HepG2 (cell line): Measurements from ENCODE around the gene ARMC2. TPM values are rescaled to one million over a fixed set of nuclear protein-coding genes. Genes with fewer than 3 reads are reported as not detected.

ENCODE experiments used
- CBFB ChIP-seq: sonication (generic); formaldehyde crosslinking; IDR thresholded peaks from 2 replicates; pipeline ENCODE4 v1.4.0; 2020; ENCODE audit warnings: missing genetic modification reagents
- CBX5 ChIP-seq: sonication (generic); formaldehyde crosslinking; IDR thresholded peaks from 2 replicates; pipeline ENCODE4 v1.4.0; 2020; ENCODE audit warnings: missing genetic modification reagents, borderline replicate concordance
- CEBPG ChIP-seq: IDR thresholded peaks from 2 replicates; pipeline ENCODE4 v1.6.1; 2016
- DMAP1 ChIP-seq: IDR thresholded peaks from 2 replicates; pipeline ENCODE4 v1.6.1; 2016
- ERF ChIP-seq: IDR thresholded peaks from 2 replicates; pipeline ENCODE4 v1.6.1; 2018; ENCODE audit warnings: missing biosample characterization, missing genetic modification reagents
- HNF1B ChIP-seq: sonication (generic); formaldehyde crosslinking; IDR thresholded peaks from 2 replicates; pipeline ENCODE4 v1.5.1; 2020; ENCODE audit warnings: mild to moderate bottlenecking, moderate library complexity, missing genetic modification reagents
- KDM3A ChIP-seq: IDR thresholded peaks from 2 replicates; pipeline ENCODE4 v1.6.1; 2018; ENCODE audit warnings: low read depth, missing compliant biosample characterization
- KDM6A ChIP-seq: IDR thresholded peaks from 2 replicates; pipeline ENCODE4 v1.6.1; 2016; ENCODE audit warnings: low read depth
- MAF1 ChIP-seq: sonication (generic); formaldehyde crosslinking; IDR thresholded peaks from 2 replicates; pipeline ENCODE4 v1.5.0; 2020; ENCODE audit warnings: missing genetic modification reagents, borderline replicate concordance
- SOX5 ChIP-seq: IDR thresholded peaks from 2 replicates; pipeline ENCODE4 v1.6.1; 2016; ENCODE audit warnings: borderline replicate concordance
- SP4 ChIP-seq: sonication (generic); formaldehyde crosslinking; IDR thresholded peaks from 2 replicates; pipeline ENCODE4 v1.8.1; 2023; ENCODE audit warnings: mild to moderate bottlenecking, missing genetic modification reagents
- THAP11 ChIP-seq: IDR thresholded peaks from 2 replicates; pipeline ENCODE4 v1.6.1; 2016; ENCODE audit warnings: missing biosample characterization, missing genetic modification reagents
- TSC22D2 ChIP-seq: sonication (generic); formaldehyde crosslinking; IDR thresholded peaks from 2 replicates; pipeline ENCODE4 v1.5.1; 2020; ENCODE audit warnings: missing genetic modification reagents, mild to moderate bottlenecking, borderline replicate concordance
- ZHX1 ChIP-seq: sonication (generic); formaldehyde crosslinking; IDR thresholded peaks from 2 replicates; pipeline ENCODE4 v1.8.1; 2022; ENCODE audit warnings: low read depth, mild to moderate bottlenecking, missing genetic modification reagents
- ZMYM4 ChIP-seq: sonication (generic); formaldehyde crosslinking; IDR thresholded peaks from 2 replicates; pipeline ENCODE4 v1.8.1; 2023; ENCODE audit warnings: mild to moderate bottlenecking, missing genetic modification reagents
- ZNF232 ChIP-seq: sonication (generic); formaldehyde crosslinking; IDR thresholded peaks from 2 replicates; pipeline ENCODE4 v1.4.0; 2020; ENCODE audit warnings: missing genetic modification reagents, borderline replicate concordance
- ZNF34 ChIP-seq: sonication (generic); formaldehyde crosslinking; IDR thresholded peaks from 2 replicates; pipeline ENCODE4 v1.4.0; 2020; ENCODE audit warnings: mild to moderate bottlenecking, missing genetic modification reagents, borderline replicate concordance
- polyA plus RNA-seq, 8 experiments: library from polyadenylated mRNA; depleted of rRNA in 3 of 8; stranded (reverse) in 7 of 8; unstranded in 1 of 8; fragments of >200 nt; fragmentation: Illumina TruSeq in 4 of 8; extraction: Trizol in 4 of 8; gene quantifications; 2 replicates each; pipeline versions ENCODE4 v1.2.1 to v1.2.3, GENCODE V29; 2011 to 2016; ENCODE audit warnings: low read depth in 4 of 8, missing spikeins in 1 of 8, mixed read lengths in 1 of 8; ENCODE audit not compliant: insufficient read depth in 1 of 8
- total RNA-seq, 5 experiments: library from RNA; depleted of rRNA; stranded (reverse); fragments of >200 nt; fragmentation: Illumina TruSeq; extraction: Trizol; gene quantifications; 2 replicates each; pipeline ENCODE4 v1.2.3, GENCODE V29; 2016; ENCODE audit warnings: low read depth in 1 of 5
- TF ChIP-seq, protein P1 (sequence below): IDR thresholded peaks from 2 replicates; pipeline ENCODE4 v1.6.1; 2016; ENCODE audit warnings: missing compliant biosample characterization, missing genetic modification reagents, borderline replicate concordance
- TF ChIP-seq, protein P2 (sequence below): sonication (generic); formaldehyde crosslinking; conservative IDR thresholded peaks from 2 replicates; pipeline ENCODE4 v1.8.0; 2022; ENCODE audit warnings: mild to moderate bottlenecking, moderate library complexity, missing genetic modification reagents
- TF ChIP-seq, protein P3 (sequence below): sonication (generic); formaldehyde crosslinking; IDR thresholded peaks from 2 replicates; pipeline ENCODE4 v1.4.0; 2020; ENCODE audit warnings: missing genetic modification reagents
- TF ChIP-seq, protein P4 (sequence below): IDR thresholded peaks from 2 replicates; pipeline ENCODE4 v1.6.1; 2016; ENCODE audit warnings: low read depth, borderline replicate concordance

Gene ARMC2
- total and polyA plus RNA-seq, 2 of the 13 experiments (the other 11 are each of a cell fraction or from before 2014, with no cell fraction given) = 1.4 to 3.2 TPM

- no peak for TF ChIP-seq SOX5
- TF ChIP-seq, protein P1, sequence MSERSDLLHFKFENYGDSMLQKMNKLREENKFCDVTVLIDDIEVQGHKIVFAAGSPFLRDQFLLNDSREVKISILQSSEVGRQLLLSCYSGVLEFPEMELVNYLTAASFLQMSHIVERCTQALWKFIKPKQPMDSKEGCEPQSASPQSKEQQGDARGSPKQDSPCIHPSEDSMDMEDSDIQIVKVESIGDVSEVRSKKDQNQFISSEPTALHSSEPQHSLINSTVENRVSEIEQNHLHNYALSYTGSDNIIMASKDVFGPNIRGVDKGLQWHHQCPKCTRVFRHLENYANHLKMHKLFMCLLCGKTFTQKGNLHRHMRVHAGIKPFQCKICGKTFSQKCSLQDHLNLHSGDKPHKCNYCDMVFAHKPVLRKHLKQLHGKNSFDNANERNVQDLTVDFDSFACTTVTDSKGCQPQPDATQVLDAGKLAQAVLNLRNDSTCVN (CRISPR knock-in tag) = no peak; the same call in 1 of the 2 replicates
- no peak for TF ChIP-seq CBX5 (CRISPR knock-in tag)
- TF ChIP-seq KDM6A (CRISPR knock-in tag) = no peak
- TF ChIP-seq ZNF232 (CRISPR knock-in tag) = peak; percentile 12; the same call in 1 of the 2 replicates
- TF ChIP-seq, protein P2, sequence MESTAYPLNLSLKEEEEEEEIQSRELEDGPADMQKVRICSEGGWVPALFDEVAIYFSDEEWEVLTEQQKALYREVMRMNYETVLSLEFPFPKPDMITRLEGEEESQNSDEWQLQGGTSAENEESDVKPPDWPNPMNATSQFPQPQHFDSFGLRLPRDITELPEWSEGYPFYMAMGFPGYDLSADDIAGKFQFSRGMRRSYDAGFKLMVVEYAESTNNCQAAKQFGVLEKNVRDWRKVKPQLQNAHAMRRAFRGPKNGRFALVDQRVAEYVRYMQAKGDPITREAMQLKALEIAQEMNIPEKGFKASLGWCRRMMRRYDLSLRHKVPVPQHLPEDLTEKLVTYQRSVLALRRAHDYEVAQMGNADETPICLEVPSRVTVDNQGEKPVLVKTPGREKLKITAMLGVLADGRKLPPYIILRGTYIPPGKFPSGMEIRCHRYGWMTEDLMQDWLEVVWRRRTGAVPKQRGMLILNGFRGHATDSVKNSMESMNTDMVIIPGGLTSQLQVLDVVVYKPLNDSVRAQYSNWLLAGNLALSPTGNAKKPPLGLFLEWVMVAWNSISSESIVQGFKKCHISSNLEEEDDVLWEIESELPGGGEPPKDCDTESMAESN = peak; percentile 11; the same call in 1 of the 2 replicates
- no peak for TF ChIP-seq MAF1 (CRISPR knock-in tag)
- TF ChIP-seq ERF (CRISPR knock-in tag) = no peak
- no peak for TF ChIP-seq ZMYM4 (CRISPR knock-in tag)
- TF ChIP-seq CEBPG (CRISPR knock-in tag) = peak; percentile 28; the same call in 1 of the 2 replicates
- no peak for TF ChIP-seq HNF1B (CRISPR knock-in tag)
- no peak for TF ChIP-seq TSC22D2 (CRISPR knock-in tag)
- TF ChIP-seq ZHX1 = no peak; the same call in 1 of the 2 replicates
- TF ChIP-seq, protein P3, sequence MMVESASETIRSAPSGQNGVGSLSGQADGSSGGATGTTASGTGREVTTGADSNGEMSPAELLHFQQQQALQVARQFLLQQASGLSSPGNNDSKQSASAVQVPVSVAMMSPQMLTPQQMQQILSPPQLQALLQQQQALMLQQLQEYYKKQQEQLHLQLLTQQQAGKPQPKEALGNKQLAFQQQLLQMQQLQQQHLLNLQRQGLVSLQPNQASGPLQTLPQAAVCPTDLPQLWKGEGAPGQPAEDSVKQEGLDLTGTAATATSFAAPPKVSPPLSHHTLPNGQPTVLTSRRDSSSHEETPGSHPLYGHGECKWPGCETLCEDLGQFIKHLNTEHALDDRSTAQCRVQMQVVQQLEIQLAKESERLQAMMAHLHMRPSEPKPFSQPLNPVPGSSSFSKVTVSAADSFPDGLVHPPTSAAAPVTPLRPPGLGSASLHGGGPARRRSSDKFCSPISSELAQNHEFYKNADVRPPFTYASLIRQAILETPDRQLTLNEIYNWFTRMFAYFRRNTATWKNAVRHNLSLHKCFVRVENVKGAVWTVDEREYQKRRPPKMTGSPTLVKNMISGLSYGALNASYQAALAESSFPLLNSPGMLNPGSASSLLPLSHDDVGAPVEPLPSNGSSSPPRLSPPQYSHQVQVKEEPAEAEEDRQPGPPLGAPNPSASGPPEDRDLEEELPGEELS (CRISPR knock-in tag) = no peak
- no peak for TF ChIP-seq SP4
- TF ChIP-seq DMAP1 (CRISPR knock-in tag) = peak; percentile 16; the same call in 1 of the 2 replicates
- TF ChIP-seq CBFB (CRISPR knock-in tag) = no peak
- TF ChIP-seq ZNF34 (CRISPR knock-in tag) = no peak
- TF ChIP-seq, protein P4, sequence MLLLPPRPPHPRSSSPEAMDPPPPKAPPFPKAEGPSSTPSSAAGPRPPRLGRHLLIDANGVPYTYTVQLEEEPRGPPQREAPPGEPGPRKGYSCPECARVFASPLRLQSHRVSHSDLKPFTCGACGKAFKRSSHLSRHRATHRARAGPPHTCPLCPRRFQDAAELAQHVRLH (CRISPR knock-in tag) = no peak
- no peak for TF ChIP-seq KDM3A (CRISPR knock-in tag)
- 0 out of 2 replicates have a peak, but pooled peaks have one; percentile 12 for TF ChIP-seq THAP11 (CRISPR knock-in tag)
Measured at GRCh38 chr6:109008537-109009235, 160.5 kb downstream of the ARMC2 start (continued).
